Ishikawa (cell line): ENCODE measurements around the gene LOC101059915.

Experiments used
- CEBPB ChIP-seq: IDR thresholded peaks from 2 replicates; pipeline ENCODE4 v1.6.1; 2012
- CREB1 ChIP-seq: IDR thresholded peaks from 2 replicates; pipeline ENCODE4 v1.6.1; 2012; ENCODE audit warnings: low read depth
- EGR1 ChIP-seq: IDR thresholded peaks from 2 replicates; pipeline ENCODE4 v1.6.1; 2012
- EP300 ChIP-seq: IDR thresholded peaks from 2 replicates; pipeline ENCODE4 v1.6.1; 2012; ENCODE audit warnings: borderline replicate concordance
- FOXM1 ChIP-seq: IDR thresholded peaks from 2 replicates; pipeline ENCODE4 v1.6.1; 2012; ENCODE audit warnings: low read depth, borderline replicate concordance
- NFIC ChIP-seq: IDR thresholded peaks from 2 replicates; pipeline ENCODE4 v1.6.1; 2012
- RAD21 ChIP-seq: IDR thresholded peaks from 2 replicates; pipeline ENCODE4 v1.6.1; 2012; ENCODE audit warnings: low read depth
- TAF1 ChIP-seq: IDR thresholded peaks from 2 replicates; pipeline ENCODE4 v1.6.1; 2012; ENCODE audit warnings: low read depth, mild to moderate bottlenecking
- TCF12 ChIP-seq: IDR thresholded peaks from 2 replicates; pipeline ENCODE4 v1.6.1; 2012; ENCODE audit warnings: low read depth
- TEAD4 ChIP-seq: IDR thresholded peaks from 2 replicates; pipeline ENCODE4 v1.6.1; 2012
- YY1 ChIP-seq: IDR thresholded peaks from 2 replicates; pipeline ENCODE4 v1.6.1; 2012; ENCODE audit warnings: low read depth
- ZBTB7A ChIP-seq: IDR thresholded peaks from 2 replicates; pipeline ENCODE4 v1.6.1; 2012; ENCODE audit warnings: low read depth
- TF ChIP-seq, protein P1 (sequence below): IDR thresholded peaks from 2 replicates; pipeline ENCODE4 v1.6.1; 2012
- TF ChIP-seq, protein P2 (sequence below): IDR thresholded peaks from 2 replicates; pipeline ENCODE4 v1.6.1; 2012; ENCODE audit warnings: low read depth, mild to moderate bottlenecking
- TF ChIP-seq, protein P3 (sequence below): IDR thresholded peaks from 2 replicates; pipeline ENCODE4 v1.6.1; 2012

LOC101059915 gene

DNA sequence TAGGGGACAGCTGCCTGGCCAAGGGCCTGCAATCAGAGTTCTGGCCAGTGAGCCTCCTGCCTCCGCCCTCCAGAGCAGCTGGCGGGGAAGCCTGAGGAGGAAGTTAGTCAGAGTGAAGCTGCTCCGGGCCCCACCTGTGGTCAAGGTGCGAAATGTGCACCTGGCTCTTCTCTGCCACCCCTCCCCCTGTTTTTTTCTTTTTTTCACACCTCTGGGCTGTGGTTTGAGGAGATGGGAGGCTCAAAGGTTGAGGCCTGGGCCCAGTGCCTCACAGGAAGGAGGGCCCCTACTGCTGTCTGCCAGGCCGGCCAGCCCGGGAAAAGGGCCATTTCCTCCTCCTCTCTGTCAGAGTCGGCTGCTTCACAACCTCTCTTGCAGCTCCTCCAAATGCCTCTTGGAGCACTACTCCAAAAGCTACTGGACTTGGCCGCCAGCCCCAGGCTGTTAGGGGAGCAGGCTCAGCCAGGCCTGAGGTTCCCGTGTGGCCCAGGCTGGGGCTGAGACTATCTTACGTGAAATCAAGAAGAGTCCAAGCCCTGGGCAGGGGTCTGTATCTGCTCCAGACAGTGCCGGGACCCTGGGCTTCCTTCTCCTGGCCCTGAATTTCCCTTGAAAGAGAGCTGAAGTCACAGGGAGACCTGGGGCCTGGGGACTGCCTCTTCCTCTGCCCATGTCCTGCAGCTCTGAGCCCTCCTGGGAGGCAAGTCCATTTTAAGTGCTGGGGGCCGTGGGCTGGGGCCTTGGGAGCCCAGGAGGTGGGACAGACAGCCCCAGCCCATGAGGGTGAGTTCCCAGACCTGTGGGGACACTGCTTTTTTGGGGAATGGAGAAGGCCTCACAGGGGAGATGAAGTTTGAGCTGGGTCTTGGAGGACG, 44.5 kb upstream of the LOC101059915 start:
- TF ChIP-seq, protein P1, sequence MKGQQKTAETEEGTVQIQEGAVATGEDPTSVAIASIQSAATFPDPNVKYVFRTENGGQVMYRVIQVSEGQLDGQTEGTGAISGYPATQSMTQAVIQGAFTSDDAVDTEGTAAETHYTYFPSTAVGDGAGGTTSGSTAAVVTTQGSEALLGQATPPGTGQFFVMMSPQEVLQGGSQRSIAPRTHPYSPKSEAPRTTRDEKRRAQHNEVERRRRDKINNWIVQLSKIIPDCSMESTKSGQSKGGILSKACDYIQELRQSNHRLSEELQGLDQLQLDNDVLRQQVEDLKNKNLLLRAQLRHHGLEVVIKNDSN: no peak
- TF ChIP-seq TEAD4: no peak
- TF ChIP-seq CEBPB: no peak
- no peak for TF ChIP-seq FOXM1
- TF ChIP-seq NFIC: no peak
- TF ChIP-seq YY1: no peak
- no peak for TF ChIP-seq EGR1
- no peak for TF ChIP-seq RAD21

DNA sequence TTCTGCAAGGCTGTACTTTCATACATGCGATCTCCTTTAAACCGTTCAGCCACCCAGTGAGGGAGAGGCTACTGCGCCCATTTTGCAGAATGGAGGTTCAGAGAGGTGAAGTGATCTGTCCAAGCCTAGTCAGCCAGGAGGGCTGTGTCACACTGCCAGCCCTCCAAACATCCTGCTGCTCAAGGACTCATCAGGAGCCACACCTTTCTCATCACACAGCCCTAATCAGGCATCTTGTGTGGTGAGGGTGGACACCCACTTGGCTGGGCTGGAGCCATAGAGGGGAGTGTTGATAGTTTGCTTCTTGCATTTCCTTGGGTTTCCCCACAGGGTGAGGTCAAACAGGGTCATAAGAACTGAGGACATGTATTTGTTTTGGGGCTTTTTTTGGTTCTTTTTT, 43.6 kb upstream of the LOC101059915 start:
- TF ChIP-seq, protein P2, sequence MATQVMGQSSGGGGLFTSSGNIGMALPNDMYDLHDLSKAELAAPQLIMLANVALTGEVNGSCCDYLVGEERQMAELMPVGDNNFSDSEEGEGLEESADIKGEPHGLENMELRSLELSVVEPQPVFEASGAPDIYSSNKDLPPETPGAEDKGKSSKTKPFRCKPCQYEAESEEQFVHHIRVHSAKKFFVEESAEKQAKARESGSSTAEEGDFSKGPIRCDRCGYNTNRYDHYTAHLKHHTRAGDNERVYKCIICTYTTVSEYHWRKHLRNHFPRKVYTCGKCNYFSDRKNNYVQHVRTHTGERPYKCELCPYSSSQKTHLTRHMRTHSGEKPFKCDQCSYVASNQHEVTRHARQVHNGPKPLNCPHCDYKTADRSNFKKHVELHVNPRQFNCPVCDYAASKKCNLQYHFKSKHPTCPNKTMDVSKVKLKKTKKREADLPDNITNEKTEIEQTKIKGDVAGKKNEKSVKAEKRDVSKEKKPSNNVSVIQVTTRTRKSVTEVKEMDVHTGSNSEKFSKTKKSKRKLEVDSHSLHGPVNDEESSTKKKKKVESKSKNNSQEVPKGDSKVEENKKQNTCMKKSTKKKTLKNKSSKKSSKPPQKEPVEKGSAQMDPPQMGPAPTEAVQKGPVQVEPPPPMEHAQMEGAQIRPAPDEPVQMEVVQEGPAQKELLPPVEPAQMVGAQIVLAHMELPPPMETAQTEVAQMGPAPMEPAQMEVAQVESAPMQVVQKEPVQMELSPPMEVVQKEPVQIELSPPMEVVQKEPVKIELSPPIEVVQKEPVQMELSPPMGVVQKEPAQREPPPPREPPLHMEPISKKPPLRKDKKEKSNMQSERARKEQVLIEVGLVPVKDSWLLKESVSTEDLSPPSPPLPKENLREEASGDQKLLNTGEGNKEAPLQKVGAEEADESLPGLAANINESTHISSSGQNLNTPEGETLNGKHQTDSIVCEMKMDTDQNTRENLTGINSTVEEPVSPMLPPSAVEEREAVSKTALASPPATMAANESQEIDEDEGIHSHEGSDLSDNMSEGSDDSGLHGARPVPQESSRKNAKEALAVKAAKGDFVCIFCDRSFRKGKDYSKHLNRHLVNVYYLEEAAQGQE: no peak
- TF ChIP-seq TEAD4: no peak
- TF ChIP-seq RAD21: no peak
- TF ChIP-seq, protein P3, sequence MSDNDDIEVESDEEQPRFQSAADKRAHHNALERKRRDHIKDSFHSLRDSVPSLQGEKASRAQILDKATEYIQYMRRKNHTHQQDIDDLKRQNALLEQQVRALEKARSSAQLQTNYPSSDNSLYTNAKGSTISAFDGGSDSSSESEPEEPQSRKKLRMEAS: no peak
- TF ChIP-seq CREB1: no peak
- TF ChIP-seq, protein P1: no peak
- TF ChIP-seq EP300: no peak

DNA sequence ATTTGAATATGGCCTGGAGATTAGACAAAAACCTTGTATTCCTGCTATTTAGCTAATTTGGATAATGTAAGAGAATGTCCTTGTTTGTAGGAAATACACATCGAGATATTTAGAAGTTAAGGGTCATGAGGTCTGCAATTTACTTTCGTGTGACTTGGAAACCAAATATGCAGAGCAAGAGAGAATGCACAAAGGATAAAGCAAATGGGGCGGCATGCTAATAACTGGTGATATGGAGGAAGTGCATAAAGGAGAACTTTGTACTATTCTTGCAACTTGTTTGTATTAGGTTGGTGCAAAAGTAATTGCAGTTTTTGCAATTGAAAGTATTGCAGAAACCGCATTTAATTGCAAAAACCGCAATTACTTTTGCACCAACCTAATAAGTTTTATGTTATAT, 41.9 kb upstream of the LOC101059915 start:
- TF ChIP-seq, protein P1: no peak
- TF ChIP-seq TAF1 (no peak), FOXM1 (no peak), RAD21 (no peak), NFIC (no peak), CREB1 (no peak), EGR1 (no peak), ZBTB7A (no peak), CEBPB (no peak), EP300 (no peak), YY1 (no peak), TCF12 (no peak)
- TF ChIP-seq, protein P3: no peak

DNA sequence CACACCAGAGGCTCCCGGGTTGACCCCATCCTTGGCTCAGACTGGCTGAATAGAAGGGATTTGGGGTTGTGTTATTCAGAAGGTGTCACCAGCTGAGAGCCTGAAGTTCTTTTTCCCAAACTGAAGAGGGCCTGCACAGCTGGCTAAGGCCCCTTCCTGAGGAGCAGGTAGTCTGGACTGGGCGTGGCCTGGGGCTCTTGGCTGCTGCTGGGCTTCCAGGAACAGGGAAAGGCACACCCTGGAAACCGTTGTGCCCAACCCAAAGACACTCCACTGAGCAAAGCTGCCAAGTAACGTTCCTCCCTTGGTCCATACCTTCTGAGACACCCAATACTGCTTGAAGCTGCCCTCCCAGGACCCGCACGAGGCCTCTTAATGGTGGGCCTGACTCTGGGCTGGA, 40.8 kb upstream of the LOC101059915 start:
- TF ChIP-seq TEAD4: no peak

DNA sequence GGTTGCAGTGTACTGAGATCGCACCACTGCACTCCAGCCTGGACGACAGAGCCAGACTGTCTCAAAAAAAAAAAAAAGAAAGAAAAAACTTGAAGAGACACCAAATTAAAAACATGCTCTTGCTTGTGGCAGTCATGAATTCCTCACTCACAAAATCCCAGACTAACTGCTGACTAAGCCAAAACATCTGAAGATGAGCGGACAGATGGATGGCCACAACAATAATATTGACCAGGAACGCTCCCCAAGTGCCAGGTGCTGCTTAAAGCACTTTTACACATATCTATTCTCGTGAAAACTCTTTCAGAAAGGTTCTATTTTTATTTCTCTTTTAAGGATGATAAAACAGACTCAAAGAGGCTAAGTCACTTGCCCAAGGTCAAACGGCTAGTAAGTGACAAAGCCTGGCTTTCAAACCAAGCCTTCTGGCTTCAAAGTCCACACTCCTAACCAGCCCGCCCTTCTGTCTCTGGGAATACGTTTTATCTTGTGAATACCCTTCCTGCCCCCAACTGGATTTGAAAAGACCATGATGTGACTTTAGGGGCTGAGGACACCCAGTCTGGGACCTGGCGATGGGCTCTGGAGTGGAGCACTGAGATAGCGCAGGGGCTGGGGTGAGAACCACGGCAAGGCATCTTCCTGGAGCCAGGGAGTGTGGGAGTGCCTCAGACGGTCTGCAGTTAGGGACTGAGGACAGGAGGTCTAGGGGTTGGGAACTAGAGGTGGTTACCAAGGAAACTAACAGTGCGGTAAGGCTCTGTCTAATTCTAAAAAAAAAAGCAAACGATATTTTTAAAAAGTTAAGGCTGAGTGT, 39.5 kb upstream of the LOC101059915 start:
- TF ChIP-seq RAD21 (no peak), ZBTB7A (no peak), EP300 (no peak), CEBPB (no peak), FOXM1 (no peak), NFIC (no peak), TCF12 (no peak), TAF1 (no peak), CREB1 (no peak), YY1 (no peak), EGR1 (no peak), TEAD4 (no peak)
- TF ChIP-seq, protein P3: no peak
- TF ChIP-seq, protein P2: no peak
- TF ChIP-seq, protein P1: no peak
